ENCODE measurements around the gene CCDC175.
A peak's percentile ranks its signal among the peaks of the same experiment; 100 is the strongest.

CCDC175 gene

DNA sequence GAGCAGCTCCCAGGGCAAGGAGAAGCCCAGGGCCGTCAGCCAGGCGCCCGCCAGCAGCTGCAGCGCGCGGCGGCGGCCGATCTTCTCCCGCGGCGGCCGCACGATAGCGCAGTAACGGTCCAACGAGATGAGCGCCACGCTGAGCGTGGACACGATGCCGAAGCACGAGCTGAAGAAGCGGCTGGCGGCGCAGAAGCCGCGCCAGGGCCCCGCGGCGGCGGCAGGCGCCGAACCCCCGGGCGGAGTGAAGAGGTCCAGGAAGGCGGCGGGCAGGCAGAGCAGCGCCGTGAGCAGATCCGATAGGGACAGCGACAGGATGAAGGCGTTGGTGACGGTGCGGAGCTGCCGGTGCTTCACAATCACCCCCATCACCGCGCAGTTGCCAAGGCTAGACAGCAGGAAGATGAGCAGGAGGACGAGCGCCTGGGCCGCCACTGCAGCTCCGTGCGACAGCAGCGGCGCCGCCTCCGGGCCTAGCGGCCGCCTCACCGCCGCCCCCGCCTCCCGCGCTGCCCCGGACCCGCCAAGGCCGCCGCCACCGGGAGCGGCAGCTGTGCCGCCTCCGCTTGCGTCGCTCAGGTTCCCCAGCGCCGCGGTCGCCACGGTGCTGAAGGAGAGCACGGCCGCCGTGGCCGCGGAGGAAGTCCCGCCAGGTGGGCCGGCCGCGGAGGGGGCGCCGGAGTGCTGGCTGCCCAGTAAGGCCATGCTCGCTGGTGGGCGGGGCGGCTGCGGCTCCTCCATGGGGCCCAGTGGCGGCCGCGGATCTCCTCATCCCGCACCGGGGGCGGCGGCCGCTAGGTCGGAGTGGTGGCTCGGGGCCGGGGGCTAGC lies 111.9 kb downstream of the CCDC175 start:
- peak; percentile 58 for DNase-seq (ENCODE audit: low read depth, low spot score)
- in situ Hi-C loops (cut with HindIII; ENCODE audit: low sequenced_read_pairs): no loop called here
- peak overlapping the region; percentile 46 for H3K4me3 ChIP-seq (ENCODE audit: low read depth, low read length)
- TF ChIP-seq, protein P1, sequence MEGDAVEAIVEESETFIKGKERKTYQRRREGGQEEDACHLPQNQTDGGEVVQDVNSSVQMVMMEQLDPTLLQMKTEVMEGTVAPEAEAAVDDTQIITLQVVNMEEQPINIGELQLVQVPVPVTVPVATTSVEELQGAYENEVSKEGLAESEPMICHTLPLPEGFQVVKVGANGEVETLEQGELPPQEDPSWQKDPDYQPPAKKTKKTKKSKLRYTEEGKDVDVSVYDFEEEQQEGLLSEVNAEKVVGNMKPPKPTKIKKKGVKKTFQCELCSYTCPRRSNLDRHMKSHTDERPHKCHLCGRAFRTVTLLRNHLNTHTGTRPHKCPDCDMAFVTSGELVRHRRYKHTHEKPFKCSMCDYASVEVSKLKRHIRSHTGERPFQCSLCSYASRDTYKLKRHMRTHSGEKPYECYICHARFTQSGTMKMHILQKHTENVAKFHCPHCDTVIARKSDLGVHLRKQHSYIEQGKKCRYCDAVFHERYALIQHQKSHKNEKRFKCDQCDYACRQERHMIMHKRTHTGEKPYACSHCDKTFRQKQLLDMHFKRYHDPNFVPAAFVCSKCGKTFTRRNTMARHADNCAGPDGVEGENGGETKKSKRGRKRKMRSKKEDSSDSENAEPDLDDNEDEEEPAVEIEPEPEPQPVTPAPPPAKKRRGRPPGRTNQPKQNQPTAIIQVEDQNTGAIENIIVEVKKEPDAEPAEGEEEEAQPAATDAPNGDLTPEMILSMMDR (IDR thresholded peaks at IDR 0.05; ENCODE audit: low read depth, low read length): no peak

DNA sequence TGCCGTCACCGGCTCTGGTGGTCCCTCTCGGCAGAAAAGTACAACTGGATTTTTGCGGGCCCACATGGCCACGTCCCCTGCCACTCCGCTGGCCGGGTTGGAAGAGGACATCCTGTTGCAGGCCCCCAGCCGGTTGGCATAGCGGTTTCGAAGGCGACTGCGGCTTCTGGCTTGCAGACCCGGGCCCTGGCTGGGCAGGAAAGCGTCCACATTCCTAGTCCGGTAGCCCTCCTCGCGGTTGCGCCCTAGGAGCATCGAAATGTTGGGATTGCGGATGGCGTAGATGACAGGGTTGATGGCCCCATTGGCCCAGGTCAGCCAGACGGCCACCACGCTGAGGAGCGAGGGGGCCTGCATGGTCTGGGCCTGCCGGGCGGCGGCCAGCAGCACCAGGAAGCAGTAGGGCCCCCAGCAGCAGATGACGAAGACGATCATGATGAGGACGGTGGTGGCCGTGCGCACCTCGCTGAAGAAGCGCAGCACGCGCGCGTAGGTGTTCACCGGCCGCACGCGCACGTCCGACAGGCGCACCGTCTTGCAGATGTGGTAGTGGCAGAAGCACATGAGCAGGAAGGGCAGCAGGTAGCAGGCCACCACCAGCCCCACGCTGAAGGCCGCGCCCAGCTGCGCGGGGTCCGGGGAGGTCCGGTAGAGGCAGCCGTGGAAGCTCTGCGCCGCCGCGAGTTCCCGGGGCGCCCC lies 112.7 kb downstream of the CCDC175 start:
- in situ Hi-C loops (cut with HindIII; ENCODE audit: low sequenced_read_pairs): no loop called here
- DNase-seq (ENCODE audit: low read depth, low spot score): no peak
- TF ChIP-seq, protein P1 (IDR thresholded peaks at IDR 0.05; ENCODE audit: low read depth, low read length): no peak
- peak overlapping the region; percentile 46 for H3K4me3 ChIP-seq (ENCODE audit: low read depth, low read length)

DNA sequence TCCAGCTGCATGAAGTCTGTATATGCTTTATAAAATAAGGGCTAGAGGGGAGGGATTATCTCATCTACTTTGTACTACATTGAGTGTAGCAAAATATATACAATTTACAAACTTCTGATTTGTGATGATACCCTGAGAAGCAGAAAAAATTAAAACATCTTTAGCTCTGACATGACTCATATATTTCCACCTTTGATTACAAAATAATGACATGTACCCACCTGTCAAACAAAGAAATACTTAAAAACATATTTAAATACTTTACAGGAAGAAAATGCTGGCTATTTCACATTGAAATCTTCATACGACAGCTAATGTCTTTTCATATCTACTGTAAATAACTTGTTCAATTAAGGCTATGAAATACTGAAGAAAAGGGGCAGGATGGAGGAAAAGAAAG lies 114.7 kb downstream of the CCDC175 start:
- in situ Hi-C loops (cut with HindIII; ENCODE audit: low sequenced_read_pairs): no loop called here
- TF ChIP-seq, protein P1 (IDR thresholded peaks at IDR 0.05; ENCODE audit: low read depth, low read length): no peak
- no peak for DNase-seq (ENCODE audit: low read depth, low spot score)
- H3K4me3 ChIP-seq (ENCODE audit: low read depth, low read length): no peak overlapping the region

- DNase-seq (ENCODE audit: low read depth, low spot score): no peak
- TF ChIP-seq, protein P1 (IDR thresholded peaks at IDR 0.05; ENCODE audit: low read depth, low read length): no peak
- in situ Hi-C loops (cut with HindIII; ENCODE audit: low sequenced_read_pairs): no loop called here
- no peak overlapping the region for H3K4me3 ChIP-seq (ENCODE audit: low read depth, low read length)
Observed at GRCh38 chr14:59460378-59460777, 116.2 kb downstream of the CCDC175 start.

DNA sequence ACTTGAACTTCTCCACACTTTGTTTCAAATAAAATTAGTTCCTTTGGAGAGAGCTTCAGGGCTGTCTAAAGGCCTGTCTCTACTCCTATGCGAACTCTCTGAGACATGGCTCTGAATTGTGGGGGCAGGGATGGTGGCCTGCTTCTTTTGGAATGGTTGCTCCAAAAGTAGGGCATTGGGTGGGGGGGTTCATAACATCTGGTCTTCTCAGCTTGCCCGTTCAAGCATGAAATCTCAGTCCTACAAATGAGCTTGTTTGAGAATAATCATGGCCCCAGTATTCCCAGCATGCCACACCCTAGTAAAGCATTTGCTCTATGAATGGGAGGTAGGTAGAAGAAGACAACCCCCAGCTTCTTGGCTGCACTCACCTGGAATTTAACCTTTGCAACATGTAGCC lies 118.1 kb downstream of the CCDC175 start:
- no peak overlapping the region for H3K4me3 ChIP-seq (ENCODE audit: low read depth, low read length)
- TF ChIP-seq, protein P1 (IDR thresholded peaks at IDR 0.05; ENCODE audit: low read depth, low read length): no peak
- in situ Hi-C loops (cut with HindIII; ENCODE audit: low sequenced_read_pairs): no loop called here
- no peak for DNase-seq (ENCODE audit: low read depth, low spot score)

DNA sequence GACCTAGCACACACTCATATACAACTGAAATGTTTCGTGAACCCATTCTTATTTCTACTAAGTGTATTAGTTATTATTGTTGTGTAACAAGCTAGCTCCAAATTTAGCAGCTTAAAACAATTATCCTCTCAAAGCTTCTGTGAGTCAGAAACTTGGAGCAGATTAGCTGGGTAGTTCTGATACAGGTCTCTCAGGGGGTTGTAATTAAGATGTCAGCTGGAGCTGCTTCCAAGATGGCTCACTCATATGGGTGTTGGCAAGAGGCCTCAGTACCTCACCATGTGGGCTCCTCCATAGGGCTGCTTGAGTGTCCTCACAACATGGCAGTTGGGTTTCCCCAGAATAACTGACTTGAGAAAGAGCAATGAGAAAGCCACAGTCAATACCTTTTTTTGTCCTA lies 121.2 kb downstream of the CCDC175 start:
- TF ChIP-seq, protein P1 (IDR thresholded peaks at IDR 0.05; ENCODE audit: low read depth, low read length): no peak
- no peak overlapping the region for H3K4me3 ChIP-seq (ENCODE audit: low read depth, low read length)
- DNase-seq (ENCODE audit: low read depth, low spot score): peak; percentile 5
- in situ Hi-C loops (cut with HindIII; ENCODE audit: low sequenced_read_pairs): no loop called here

Data from astrocyte of the spinal cord (primary cell).